Hematopoietic multipotent progenitor cell treated with erythropoietin and hydrocortisone succinate and interleukin-3 and kit ligand, for 15 days (in vitro differentiated cells): ENCODE data around the gene LRRC45.
"Not testable (repeated sequence)": the region's sequence is repeated elsewhere in the genome, so short reads cannot be mapped to it uniquely, and the experiment has no call there.

Source experiments
- DNase-seq: peaks from one replicate; pipeline ENCODE4 v3.0.0-alpha.2; 2015; ENCODE audit warnings: low spot score

LRRC45 gene

GRCh38 chr17:82036634-82037091 is 13.6 kb downstream of the LRRC45 start:
- no peak for DNase-seq

- DNase-seq: peak; percentile 94
Observed at GRCh38 chr17:82037092-82037888, 14.2 kb downstream of the LRRC45 start, which contains the start of gene DCXR. Gene DCXR (minus strand): TSS chr17:82037697. CDS start chr17:82037682, 15 bp downstream.

- no peak for DNase-seq
Observed at GRCh38 chr17:82037889-82038195, 14.7 kb downstream of the LRRC45 start.

GRCh38 chr17:82038796-82039409 is 15.8 kb downstream of the LRRC45 start:
- DNase-seq: not testable (repeated sequence)

- no peak for DNase-seq
Observed at GRCh38 chr17:82039695-82040299, 16.7 kb downstream of the LRRC45 start.

GRCh38 chr17:82041144-82041814 is 18.2 kb downstream of the LRRC45 start:
- no peak for DNase-seq

- no peak for DNase-seq
Observed at GRCh38 chr17:82042649-82043048, 19.5 kb downstream of the LRRC45 start.

- no peak for DNase-seq
Observed at GRCh38 chr17:82043507-82043906, 20.4 kb downstream of the LRRC45 start.

GRCh38 chr17:82045936-82046484 is 22.9 kb downstream of the LRRC45 start:
- no peak for DNase-seq

GRCh38 chr17:82046903-82047302 is 23.8 kb downstream of the LRRC45 start:
- no peak for DNase-seq

- DNase-seq: no peak
Observed at GRCh38 chr17:82047379-82047778, 24.3 kb downstream of the LRRC45 start.

GRCh38 chr17:82047914-82048570 is 24.9 kb downstream of the LRRC45 start:
- DNase-seq: no peak

- no peak for DNase-seq
Observed at GRCh38 chr17:82048571-82048971, 25.5 kb downstream of the LRRC45 start.

GRCh38 chr17:82049106-82049505 is 26.0 kb downstream of the LRRC45 start:
- no peak for DNase-seq

- DNase-seq: no peak
Observed at GRCh38 chr17:82049521-82049971, 26.4 kb downstream of the LRRC45 start.

GRCh38 chr17:82050152-82050760 is 27.2 kb downstream of the LRRC45 start:
- DNase-seq: no peak

- no peak for DNase-seq
Observed at GRCh38 chr17:82050761-82051641, 27.9 kb downstream of the LRRC45 start.

GRCh38 chr17:82051776-82052637 is 28.9 kb downstream of the LRRC45 start, which contains the start of the genes GPS1 and RFNG:
Gene GPS1 (plus strand): TSS chr17:82051898. CDS start chr17:82051932, 34 bp downstream.
Gene RFNG (minus strand): TSS chr17:82051811. CDS start chr17:82051766, 45 bp downstream.
- peak; percentile 79 for DNase-seq

GRCh38 chr17:82052638-82053059 is 29.5 kb downstream of the LRRC45 start:
- DNase-seq: no peak
